ENCODE results near the gene HBS1L. TPM values are rescaled to one million over a fixed set of nuclear protein-coding genes. Genes with fewer than 3 reads are reported as not detected.

The HBS1L gene
- total and polyA plus RNA-seq, 9 of the 15 experiments (the other 6 are each of a cell fraction or from before 2014, with no cell fraction given): 101 to 199 (median 145) TPM

GRCh38 chr6:134999107-134999506 lies 55.5 kb downstream of the HBS1L start:
- ChIA-PET CTCF (ENCODE audit: low intra/inter-chr PET ratio) (interaction anchor here (0.7 kb wide), 1 partner anchor 441 kb away, joined by 3 read pairs; no protein-coding TSS in a partner anchor), POLR2A (interaction anchor here (0.9 kb wide), 1 partner anchor 10 kb away, joined by 3 read pairs; no protein-coding TSS in a partner anchor)
- H3K4me1 ChIP-seq (replicated peaks in 1 of 2; ENCODE audit: control insufficient read depth in 2 of 2, insufficient read depth in 2 of 2, low read length in 2 of 2): no peaks in the 10 kb centered on the region
- intact Hi-C loops (cut with micrococcal nuclease): no loop called here
- no peak for DNase-seq (ENCODE audit: extremely low read depth in 1 of 4, low spot score in 3 of 4)
- H3K36me3 ChIP-seq (ENCODE audit: control insufficient read depth, insufficient read depth, low read length): peaks cover 73% of the 10 kb centered on the region
- in situ Hi-C loops (cut with MboI): no loop called here
- FAIRE-seq: no peak
- no peak overlapping the region for H3K4me3 ChIP-seq
- no peak overlapping the region for H3K9ac ChIP-seq (ENCODE audit: insufficient read depth in 1 of 2, low read depth in 2 of 2, low read length in 2 of 2)
- BruUV-seq (replicated peaks): no TSS peak
- H2AFZ ChIP-seq (ENCODE audit: low read depth, low read length): no peak overlapping the region
- ATAC-seq: no peak
- 83% methylated on average over 1 of the region's 1 CpG for WGBS (ENCODE audit: insufficient coverage, low coverage, missing lambda C conversion rate)
- no peaks in the 10 kb centered on the region for H3K9me1 ChIP-seq (ENCODE audit: control insufficient read depth, insufficient read depth, low read length)
- H3K79me2 ChIP-seq (ENCODE audit: control insufficient read depth, insufficient read depth, low read length): 0 out of 3 replicates have a peak, but pooled peaks cover 5% of the 10 kb centered on the region
- H3K27ac ChIP-seq (ENCODE audit: extremely low read depth, low read depth, low read length): no peak overlapping the region
- no peak overlapping the region for H3K4me2 ChIP-seq (ENCODE audit: insufficient read depth, low read length)
- no peak for TF ChIP-seq HNRNPK (IDR thresholded peaks at IDR 0.05; ENCODE audit: low read depth, low read length, poor library complexity, severe bottlenecking)
- TF ChIP-seq PRDM10 (IDR thresholded peaks at IDR 0.05; ENCODE audit: partially characterized antibody): peak; percentile 28
- H3K27me3 ChIP-seq (ENCODE audit: control insufficient read depth in 2 of 2, insufficient read depth in 2 of 2, low read length in 2 of 2): no peaks in the 10 kb centered on the region
- no peaks in the 10 kb centered on the region for H3K9me3 ChIP-seq (replicated peaks; ENCODE audit: control insufficient read depth, insufficient read depth, low read depth, low read length)
- H4K20me1 ChIP-seq (replicated peaks; ENCODE audit: control insufficient read depth, insufficient read depth, low read length): no peaks in the 10 kb centered on the region
